A549 (cell line): Measurements from ENCODE around the gene CLSTN1. TPM values are rescaled to one million over a fixed set of nuclear protein-coding genes. Genes with fewer than 3 reads are reported as not detected.

Experiments
- ATAC-seq, 2 experiments: fragments of 200-7000 bp in 1 of 2; fragments of >200 bp in 1 of 2; cut with Nextera tagmentation in 1 of 2; cut with Tn5 transposase in 1 of 2; 3 replicates each; pipeline versions ENCODE4 v1.8.0 to v1.9.1; 2018 to 2020; ENCODE audit warnings: mild to moderate bottlenecking in 1 of 2, moderate library complexity in 1 of 2
- CTCF ChIA-PET: fragments of 300-600 bp; sonication (Branson Sonifier 250); formaldehyde crosslinking; extraction: SDS; loops from one replicate; lab custom pipeline; 2021; ENCODE audit warnings: antibody characterized with exemption, inconsistent platforms; lab: Yijun Ruan, JAX
- POLR2A ChIA-PET: fragments of 350-600 bp; formaldehyde crosslinking; extraction: SDS; loops from one replicate; lab custom pipeline; 2021; ENCODE audit warnings: antibody characterized with exemption, inconsistent platforms; lab: Yijun Ruan, JAX
- DNase-seq, 2 experiments: peaks; one replicate each; pipeline versions ENCODE4 v3.0.0 to v3.0.0-alpha.2; 2011 to 2016; ENCODE audit warnings: low read depth in 1 of 2, low spot score in 1 of 2
- FAIRE-seq: peaks from 2 replicates; lab custom pipeline; 2011; peaks lifted over from hg19 to GRCh38; lab: Jason Lieb, UNC
- H3K27ac ChIP-seq, 2 experiments: fragments of >200 bp; sonication (Bioruptor Twin); formaldehyde crosslinking; 3 replicates each; pipeline ENCODE4 v1.5.1; 2016 to 2017
- H3K4me1 ChIP-seq: fragments of >200 bp; sonication (Bioruptor Twin); formaldehyde crosslinking; 3 replicates; pipeline ENCODE4 v1.6.1; 2016
- H3K4me2 ChIP-seq: fragments of >200 bp; sonication (Bioruptor Twin); formaldehyde crosslinking; 3 replicates; pipeline ENCODE4 v1.6.1; 2016
- H3K4me3 ChIP-seq: fragments of >200 bp; sonication (Bioruptor Twin); formaldehyde crosslinking; 3 replicates; pipeline ENCODE4 v1.5.1; 2016
- H3K9me3 ChIP-seq: fragments of >200 bp; sonication (Bioruptor Twin); formaldehyde crosslinking; 3 replicates; pipeline ENCODE4 v1.6.1; 2016
- BHLHE40 ChIP-seq: IDR thresholded peaks from 2 replicates; pipeline ENCODE4 v1.6.1; 2012; ENCODE audit warnings: low read depth, low read length, inconsistent platforms
- CBX2 ChIP-seq: fragments of 200-600 bp; sonication (generic); IDR thresholded peaks from 2 replicates; pipeline ENCODE4 v1.6.1; 2016; ENCODE audit warnings: low read depth, mild to moderate bottlenecking, borderline replicate concordance
- CEBPB ChIP-seq, 2 experiments: fragments of >200 bp in 1 of 2; sonication (Bioruptor Twin) in 1 of 2; formaldehyde crosslinking in 1 of 2; IDR thresholded peaks; 2 replicates each; pipeline ENCODE4 v1.6.1; 2012 to 2016
- CHD4 ChIP-seq: fragments of 200-600 bp; sonication (generic); IDR thresholded peaks from 2 replicates; pipeline ENCODE4 v1.6.1; 2016; ENCODE audit warnings: antibody characterized with exemption, mild to moderate bottlenecking, borderline replicate concordance
- EHMT2 ChIP-seq: fragments of 200-600 bp; sonication (generic); IDR thresholded peaks from 2 replicates; pipeline ENCODE4 v1.6.1; 2016; ENCODE audit warnings: antibody characterized with exemption, low read depth, mild to moderate bottlenecking, moderate library complexity
- FOXS1 ChIP-seq: fragments of 250-450 bp; sonication (Bioruptor Pico); IDR thresholded peaks from 2 replicates; pipeline ENCODE4 v1.5.0; 2020; ENCODE audit warnings: mild to moderate bottlenecking, moderate library complexity
- GATA3 ChIP-seq: IDR thresholded peaks from 2 replicates; pipeline ENCODE4 v1.6.1; 2012; ENCODE audit warnings: borderline replicate concordance
- HDAC2 ChIP-seq: fragments of 200-600 bp; sonication (generic); IDR thresholded peaks from 2 replicates; pipeline ENCODE4 v1.6.1; 2016
- HEYL ChIP-seq: fragments of 250-450 bp; sonication (Bioruptor Pico); IDR thresholded peaks from 2 replicates; pipeline ENCODE4 v1.8.0; 2021; ENCODE audit warnings: mild to moderate bottlenecking, moderate library complexity
- HOXA7 ChIP-seq: fragments of 250-450 bp; sonication (Bioruptor Pico); IDR thresholded peaks from 2 replicates; pipeline ENCODE4 v1.5.0; 2020; ENCODE audit warnings: mild to moderate bottlenecking, moderate library complexity
- HOXB5 ChIP-seq: fragments of 250-450 bp; sonication (Bioruptor Pico); IDR thresholded peaks from 2 replicates; pipeline ENCODE4 v1.5.0; 2020; ENCODE audit warnings: mild to moderate bottlenecking, moderate library complexity
- MAFK ChIP-seq: fragments of 450-650 bp; IDR thresholded peaks from 2 replicates; pipeline ENCODE4 v1.6.1; 2014; ENCODE audit not compliant: partially characterized antibody
- MYC ChIP-seq: IDR thresholded peaks from 2 replicates; pipeline ENCODE4 v1.6.1; 2012; ENCODE audit warnings: mild to moderate bottlenecking, inconsistent platforms, low read length, improper control_type of control experiment, borderline replicate concordance
- PHF8 ChIP-seq: fragments of 200-600 bp; sonication (generic); IDR thresholded peaks from 2 replicates; pipeline ENCODE4 v1.6.1; 2016; ENCODE audit warnings: low read depth, mild to moderate bottlenecking, antibody characterized with exemption, moderate library complexity, borderline replicate concordance
- POLR2AphosphoS2 ChIP-seq: conservative IDR thresholded peaks from 2 replicates; pipeline ENCODE4 v1.6.1; 2012; ENCODE audit warnings: low read length, improper control_type of control experiment, inconsistent platforms
- RAD21 ChIP-seq, 2 experiments: fragments of >200 bp in 1 of 2; sonication (Bioruptor Twin) in 1 of 2; formaldehyde crosslinking in 1 of 2; IDR thresholded peaks in 1 of 2; conservative IDR thresholded peaks in 1 of 2; 2 replicates in 1 of 2; 3 replicates in 1 of 2; pipeline ENCODE4 v1.6.1; 2012 to 2018; ENCODE audit warnings: inconsistent platforms in 1 of 2
- RCOR1 ChIP-seq: fragments of 150-350 bp; IDR thresholded peaks from 2 replicates; pipeline ENCODE4 v1.6.1; 2014; ENCODE audit warnings: antibody characterized with exemption, low read length, low read depth
- RFX5 ChIP-seq: fragments of 450-650 bp; IDR thresholded peaks from 2 replicates; pipeline ENCODE4 v1.7.1; 2014; ENCODE audit warnings: antibody characterized with exemption, mild to moderate bottlenecking, moderate library complexity
- RNF2 ChIP-seq: fragments of 200-600 bp; sonication (generic); IDR thresholded peaks from 2 replicates; pipeline ENCODE4 v1.6.1; 2016; ENCODE audit warnings: low read depth, mild to moderate bottlenecking, antibody characterized with exemption, moderate library complexity, borderline replicate concordance
- SMC3 ChIP-seq: fragments of >200 bp; sonication (Bioruptor Twin); formaldehyde crosslinking; IDR thresholded peaks from 3 replicates; pipeline ENCODE4 v1.6.1; 2018; ENCODE audit warnings: inconsistent platforms
- TFCP2L1 ChIP-seq: fragments of 250-450 bp; sonication (Bioruptor Pico); IDR thresholded peaks from 2 replicates; pipeline ENCODE4 v1.5.0; 2021; ENCODE audit warnings: mild to moderate bottlenecking
- ZFP36 ChIP-seq: fragments of 450-650 bp; IDR thresholded peaks from 2 replicates; pipeline ENCODE4 v1.6.1; 2014; ENCODE audit warnings: borderline replicate concordance; ENCODE audit not compliant: partially characterized antibody
- WGBS: methylation state at CpG from one replicate; pipeline ENCODE4 v1.1.6; 2017; ENCODE audit errors: missing lambda C conversion rate; 5-methylcytosine and 5-hydroxymethylcytosine counted together
- polyA plus RNA-seq, 4 experiments: library from polyadenylated mRNA; depleted of rRNA in 3 of 4; stranded (reverse); fragments of >200 nt; fragmentation: RNase III in 1 of 4; extraction: RNeasy Plus Mini Kit Qiagen cat#74134 plus additional on column Dnase treatment in 1 of 4; gene quantifications; 2 replicates in 3 of 4; 3 replicates in 1 of 4; pipeline ENCODE4 v1.2.3, GENCODE V29; 2011 to 2017
- TF ChIP-seq, protein P1 (sequence below): fragments of 150-350 bp; IDR thresholded peaks from 2 replicates; pipeline ENCODE4 v1.6.1; 2014; ENCODE audit warnings: low read depth, mild to moderate bottlenecking, low read length
- TF ChIP-seq, protein P2 (sequence below): fragments of 450-650 bp; IDR thresholded peaks from 2 replicates; pipeline ENCODE4 v1.6.1; 2014; ENCODE audit warnings: antibody characterized with exemption
- TF ChIP-seq, protein P3 (sequence below): fragments of >200 bp; sonication (Bioruptor Twin); formaldehyde crosslinking; IDR thresholded peaks from 2 replicates; pipeline ENCODE4 v1.6.1; 2016
- TF ChIP-seq, protein P4 (sequence below): fragments of >200 bp; sonication (Bioruptor Twin); formaldehyde crosslinking; IDR thresholded peaks from 3 replicates; pipeline ENCODE4 v1.6.1; 2016

The CLSTN1 gene
- polyA plus RNA-seq, 2 of the 4 experiments (the other 2 are of a cell fraction): 27.3 to 56.1 TPM

DNA sequence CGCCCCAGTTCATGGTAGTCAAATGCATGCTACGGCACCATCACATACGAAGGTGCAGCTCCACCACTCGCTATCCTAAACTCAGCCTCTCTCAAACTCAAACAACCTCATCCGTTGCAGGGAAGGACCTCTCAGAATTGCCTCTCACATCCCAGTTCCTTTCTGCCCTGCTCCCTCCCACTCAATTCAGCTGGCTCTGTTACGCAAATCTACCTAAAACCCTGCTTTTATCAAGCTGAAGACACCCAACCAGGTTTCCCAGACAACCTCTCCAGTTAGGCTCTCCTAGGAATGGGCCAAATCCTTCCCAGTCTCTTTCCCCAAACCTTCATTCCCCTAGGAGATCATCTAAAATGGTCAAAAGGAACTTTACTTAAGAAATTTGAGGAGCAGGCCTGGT, 62.9 kb downstream of the CLSTN1 start:
- no peak for FAIRE-seq
- WGBS: 96% methylated on average over 6 of the region's 6 CpGs
- TF ChIP-seq MYC (no peak), PHF8 (no peak), HDAC2 (no peak), EHMT2 (no peak), RFX5 (no peak), RCOR1 (no peak), CEBPB (IDR thresholded peaks at IDR 0.05) (no peak), ZFP36 (no peak), SMC3 (no peak), MAFK (no peak), HEYL (CRISPR knock-in tag) (no peak), FOXS1 (no peak), RNF2 (no peak), RAD21 (conservative IDR thresholded peaks at IDR 0.05 in 1 of 2, IDR thresholded peaks at IDR 0.05 in 1 of 2) (no peak), HOXA7 (no peak), HOXB5 (CRISPR knock-in tag) (no peak)
- TF ChIP-seq, protein P1, sequence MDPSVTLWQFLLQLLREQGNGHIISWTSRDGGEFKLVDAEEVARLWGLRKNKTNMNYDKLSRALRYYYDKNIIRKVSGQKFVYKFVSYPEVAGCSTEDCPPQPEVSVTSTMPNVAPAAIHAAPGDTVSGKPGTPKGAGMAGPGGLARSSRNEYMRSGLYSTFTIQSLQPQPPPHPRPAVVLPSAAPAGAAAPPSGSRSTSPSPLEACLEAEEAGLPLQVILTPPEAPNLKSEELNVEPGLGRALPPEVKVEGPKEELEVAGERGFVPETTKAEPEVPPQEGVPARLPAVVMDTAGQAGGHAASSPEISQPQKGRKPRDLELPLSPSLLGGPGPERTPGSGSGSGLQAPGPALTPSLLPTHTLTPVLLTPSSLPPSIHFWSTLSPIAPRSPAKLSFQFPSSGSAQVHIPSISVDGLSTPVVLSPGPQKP: no peak
- TF ChIP-seq, protein P2, sequence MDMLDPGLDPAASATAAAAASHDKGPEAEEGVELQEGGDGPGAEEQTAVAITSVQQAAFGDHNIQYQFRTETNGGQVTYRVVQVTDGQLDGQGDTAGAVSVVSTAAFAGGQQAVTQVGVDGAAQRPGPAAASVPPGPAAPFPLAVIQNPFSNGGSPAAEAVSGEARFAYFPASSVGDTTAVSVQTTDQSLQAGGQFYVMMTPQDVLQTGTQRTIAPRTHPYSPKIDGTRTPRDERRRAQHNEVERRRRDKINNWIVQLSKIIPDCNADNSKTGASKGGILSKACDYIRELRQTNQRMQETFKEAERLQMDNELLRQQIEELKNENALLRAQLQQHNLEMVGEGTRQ: no peak
- TF ChIP-seq, protein P3, sequence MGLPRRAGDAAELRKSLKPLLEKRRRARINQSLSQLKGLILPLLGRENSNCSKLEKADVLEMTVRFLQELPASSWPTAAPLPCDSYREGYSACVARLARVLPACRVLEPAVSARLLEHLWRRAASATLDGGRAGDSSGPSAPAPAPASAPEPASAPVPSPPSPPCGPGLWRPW: no peak
- TF ChIP-seq, protein P4, sequence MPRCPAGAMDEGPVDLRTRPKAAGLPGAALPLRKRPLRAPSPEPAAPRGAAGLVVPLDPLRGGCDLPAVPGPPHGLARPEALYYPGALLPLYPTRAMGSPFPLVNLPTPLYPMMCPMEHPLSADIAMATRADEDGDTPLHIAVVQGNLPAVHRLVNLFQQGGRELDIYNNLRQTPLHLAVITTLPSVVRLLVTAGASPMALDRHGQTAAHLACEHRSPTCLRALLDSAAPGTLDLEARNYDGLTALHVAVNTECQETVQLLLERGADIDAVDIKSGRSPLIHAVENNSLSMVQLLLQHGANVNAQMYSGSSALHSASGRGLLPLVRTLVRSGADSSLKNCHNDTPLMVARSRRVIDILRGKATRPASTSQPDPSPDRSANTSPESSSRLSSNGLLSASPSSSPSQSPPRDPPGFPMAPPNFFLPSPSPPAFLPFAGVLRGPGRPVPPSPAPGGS: no peak
- CTCF ChIA-PET: interaction anchor here (0.7 to 1.5 kb wide), 3 partner anchors 13 to 25 kb away, joined by 3 to 4 read pairs (median 3); no protein-coding TSS in a partner anchor
- ATAC-seq: no peak
- no peak overlapping the region for H3K27ac ChIP-seq
- DNase-seq: no peak
- peaks cover 3% of the 10 kb centered on the region for H3K4me1 ChIP-seq
- POLR2A ChIA-PET: no interaction called here
- H3K4me2 ChIP-seq: no peak overlapping the region
- no peak overlapping the region for H3K4me3 ChIP-seq
- H3K9me3 ChIP-seq: no peaks in the 10 kb centered on the region

DNA sequence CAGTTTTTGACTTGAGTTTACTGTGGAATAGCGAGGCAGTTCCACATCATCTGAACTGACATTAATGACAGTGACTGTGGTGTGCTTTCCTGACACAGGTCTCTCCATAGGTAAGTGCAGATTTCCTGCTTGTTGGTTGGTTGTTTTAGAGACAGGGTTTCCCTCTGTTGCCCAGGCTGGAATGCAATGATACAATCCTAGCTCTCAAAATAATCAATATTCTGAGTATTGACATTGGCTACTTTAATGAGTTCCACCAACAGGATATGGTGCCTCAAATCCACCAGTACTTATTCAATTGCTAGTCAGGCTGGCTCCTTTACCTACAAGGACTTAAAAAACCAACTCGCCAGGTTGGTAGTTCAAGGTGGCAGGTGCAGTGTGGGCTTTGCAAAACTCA, 63.8 kb downstream of the CLSTN1 start:
- no peak for TF ChIP-seq BHLHE40
- TF ChIP-seq SMC3: no peak
- no peak for TF ChIP-seq GATA3
- TF ChIP-seq POLR2AphosphoS2: no peak
- TF ChIP-seq MAFK: no peak
- no peak for TF ChIP-seq CHD4
- TF ChIP-seq HOXA7: no peak
- no peak for TF ChIP-seq FOXS1
- no peak for TF ChIP-seq CEBPB (IDR thresholded peaks at IDR 0.05)
- TF ChIP-seq TFCP2L1 (CRISPR knock-in tag): no peak
- no peak for TF ChIP-seq CBX2
- no peak overlapping the region for H3K27ac ChIP-seq

More for the DNA sequence above, 63.8 kb downstream of the CLSTN1 start:
- Histone ChIP-seq H3K4me1 (no peaks in the 10 kb centered on the region), H3K4me3 (no peak overlapping the region), H3K4me2 (no peak overlapping the region), H3K9me3 (no peaks in the 10 kb centered on the region)
- 90% methylated on average over 2 of the region's 2 CpGs for WGBS
- ChIA-PET POLR2A (no interaction called here), CTCF (no interaction called here)
- DNase-seq: no peak
- no peak for FAIRE-seq
- ATAC-seq: no peak
